ENCODE results near the gene FAM171A2.
A peak's percentile ranks its signal among the peaks of the same experiment; 100 is the strongest.
"Not testable (repeated sequence)": the region's sequence is repeated elsewhere in the genome, so short reads cannot be mapped to it uniquely, and the experiment has no call there.

The FAM171A2 gene

DNA sequence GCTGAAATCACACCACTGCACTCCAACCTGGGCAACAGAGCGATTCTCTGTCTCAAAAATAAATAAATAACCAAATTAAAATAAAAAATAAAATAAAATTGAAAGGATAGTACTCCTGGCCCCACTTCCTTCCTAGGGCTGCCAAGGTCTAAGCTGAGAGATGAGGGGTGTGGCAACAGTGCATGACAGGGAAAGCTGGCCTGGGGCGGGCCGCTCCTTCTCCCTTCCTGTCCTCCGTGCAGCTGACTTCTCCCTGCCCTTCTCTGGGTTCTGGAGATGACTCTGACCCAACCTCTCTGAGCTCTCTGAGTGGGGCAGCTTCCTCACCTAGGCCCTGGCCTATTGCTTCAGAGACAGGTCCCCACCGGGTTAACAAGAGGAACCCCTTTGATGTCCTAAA lies 30.3 kb downstream of the FAM171A2 start:
- H3K4me3 ChIP-seq (ENCODE audit: low read depth, low read length): no peak overlapping the region
- TF ChIP-seq, protein P1, sequence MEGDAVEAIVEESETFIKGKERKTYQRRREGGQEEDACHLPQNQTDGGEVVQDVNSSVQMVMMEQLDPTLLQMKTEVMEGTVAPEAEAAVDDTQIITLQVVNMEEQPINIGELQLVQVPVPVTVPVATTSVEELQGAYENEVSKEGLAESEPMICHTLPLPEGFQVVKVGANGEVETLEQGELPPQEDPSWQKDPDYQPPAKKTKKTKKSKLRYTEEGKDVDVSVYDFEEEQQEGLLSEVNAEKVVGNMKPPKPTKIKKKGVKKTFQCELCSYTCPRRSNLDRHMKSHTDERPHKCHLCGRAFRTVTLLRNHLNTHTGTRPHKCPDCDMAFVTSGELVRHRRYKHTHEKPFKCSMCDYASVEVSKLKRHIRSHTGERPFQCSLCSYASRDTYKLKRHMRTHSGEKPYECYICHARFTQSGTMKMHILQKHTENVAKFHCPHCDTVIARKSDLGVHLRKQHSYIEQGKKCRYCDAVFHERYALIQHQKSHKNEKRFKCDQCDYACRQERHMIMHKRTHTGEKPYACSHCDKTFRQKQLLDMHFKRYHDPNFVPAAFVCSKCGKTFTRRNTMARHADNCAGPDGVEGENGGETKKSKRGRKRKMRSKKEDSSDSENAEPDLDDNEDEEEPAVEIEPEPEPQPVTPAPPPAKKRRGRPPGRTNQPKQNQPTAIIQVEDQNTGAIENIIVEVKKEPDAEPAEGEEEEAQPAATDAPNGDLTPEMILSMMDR (conservative IDR thresholded peaks at IDR 0.05; ENCODE audit: low read depth, low read length): no peak
- DNase-seq (ENCODE audit: low read depth): no peak

DNA sequence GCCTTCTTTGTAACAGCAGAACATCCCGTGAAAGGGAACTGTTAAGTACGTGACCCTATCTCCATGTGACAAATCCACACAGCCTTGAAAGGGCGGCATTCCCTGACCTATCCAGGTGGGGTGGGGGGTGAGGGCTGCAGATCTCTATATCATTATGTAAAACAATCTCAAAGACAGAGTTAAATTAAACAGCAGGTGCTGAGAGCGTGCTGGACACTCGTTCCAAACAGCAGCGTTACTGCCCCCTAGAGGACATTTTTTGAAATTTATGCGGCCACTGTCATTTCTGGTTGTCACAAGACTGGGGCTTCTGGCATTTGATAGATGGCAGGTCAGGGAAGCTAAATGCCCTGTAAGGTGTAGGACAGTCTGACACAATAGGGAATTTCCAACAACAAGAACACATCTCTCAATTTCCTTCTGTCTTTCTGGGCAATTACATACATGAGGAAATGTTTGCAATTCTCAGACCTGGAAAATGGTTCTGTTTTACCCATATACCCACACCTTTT lies 32.3 kb downstream of the FAM171A2 start:
- DNase-seq (ENCODE audit: low read depth): peak; percentile 80
- TF ChIP-seq, protein P1 (conservative IDR thresholded peaks at IDR 0.05; ENCODE audit: low read depth, low read length): peak; percentile 83
- no peak overlapping the region for H3K4me3 ChIP-seq (ENCODE audit: low read depth, low read length)

DNA sequence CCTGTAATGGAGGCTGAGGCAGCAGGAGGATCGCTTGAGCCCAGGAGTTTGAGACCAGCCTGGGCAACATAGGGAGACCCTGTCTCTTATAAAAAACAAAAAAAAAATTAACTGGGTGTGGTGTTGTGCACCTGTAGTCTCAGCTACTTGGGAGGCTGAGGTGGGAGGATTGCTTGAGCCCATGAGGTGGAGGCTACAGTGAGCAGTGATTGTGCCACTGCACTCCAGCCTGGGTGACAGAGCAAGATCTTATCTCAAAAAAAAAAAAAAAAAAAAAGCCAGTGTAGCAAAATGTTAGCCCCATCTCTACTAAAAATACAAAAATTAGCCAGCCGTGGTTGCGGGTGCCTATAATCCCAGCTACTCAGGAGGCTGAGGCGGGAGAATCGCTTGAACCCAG lies 33.4 kb downstream of the FAM171A2 start:
- not testable (repeated sequence) for DNase-seq (ENCODE audit: low read depth)

DNA sequence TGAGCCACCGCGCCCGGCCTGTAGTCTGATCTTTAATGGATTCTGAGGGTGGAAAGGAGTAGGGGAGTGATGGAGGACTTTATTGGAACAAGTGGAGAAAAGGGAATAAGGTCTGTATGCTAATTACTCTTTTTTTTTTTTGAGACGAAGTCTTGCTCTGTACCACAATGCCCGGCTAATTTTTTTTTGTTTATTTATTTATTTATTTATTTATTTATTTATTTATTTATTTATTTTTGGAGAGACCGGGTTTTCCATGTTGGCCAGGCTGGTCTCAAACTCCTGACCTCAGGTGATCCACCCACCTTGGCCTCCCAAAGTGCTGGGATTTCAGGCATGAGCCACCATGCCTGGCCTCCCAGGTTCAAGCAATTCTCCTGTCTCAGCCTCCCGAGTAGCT lies 34.1 kb downstream of the FAM171A2 start:
- H3K4me3 ChIP-seq (ENCODE audit: low read depth, low read length); DNase-seq (ENCODE audit: low read depth): not testable (repeated sequence)

More for the DNA sequence above, 33.4 kb downstream of the FAM171A2 start:
- H3K4me3 ChIP-seq (ENCODE audit: low read depth, low read length): not testable (repeated sequence)

DNA sequence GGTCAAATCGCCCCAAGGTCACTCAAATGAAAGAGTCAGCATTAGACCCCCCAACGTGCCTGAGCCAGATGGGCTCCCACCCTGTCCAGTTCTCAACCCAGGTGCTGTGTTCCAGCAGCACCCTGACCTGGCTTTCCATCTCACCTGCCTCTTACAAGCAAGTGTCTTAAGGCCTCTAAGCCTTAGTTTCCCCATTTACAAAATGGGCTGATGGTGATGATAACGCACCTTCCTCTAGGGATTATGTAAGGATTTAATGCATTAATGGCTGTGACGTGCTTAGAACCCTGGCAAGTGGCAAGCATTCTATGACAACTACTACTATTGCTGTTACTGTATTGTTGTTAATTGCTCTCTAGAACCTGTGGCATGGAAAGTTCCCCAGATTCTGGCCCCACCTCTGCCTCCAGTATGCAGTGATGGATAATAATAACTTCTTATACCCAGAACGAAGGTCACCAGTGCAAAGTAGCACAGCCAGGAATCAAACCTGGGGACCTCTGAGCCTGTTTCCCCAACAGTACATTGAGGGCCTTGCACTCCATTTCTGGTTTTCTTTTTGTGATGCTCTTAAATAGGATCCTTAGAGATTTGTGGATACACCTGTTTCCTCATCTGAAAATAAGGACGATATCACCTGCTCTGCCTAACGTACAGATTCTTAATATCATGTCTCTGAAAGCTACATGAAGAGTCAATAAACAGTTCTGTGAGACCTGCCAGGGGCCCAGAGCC lies 35.8 kb downstream of the FAM171A2 start:
- no peak for DNase-seq (ENCODE audit: low read depth)
- H3K4me3 ChIP-seq (ENCODE audit: low read depth, low read length): no peak overlapping the region
- TF ChIP-seq, protein P1 (conservative IDR thresholded peaks at IDR 0.05; ENCODE audit: low read depth, low read length): no peak

DNA sequence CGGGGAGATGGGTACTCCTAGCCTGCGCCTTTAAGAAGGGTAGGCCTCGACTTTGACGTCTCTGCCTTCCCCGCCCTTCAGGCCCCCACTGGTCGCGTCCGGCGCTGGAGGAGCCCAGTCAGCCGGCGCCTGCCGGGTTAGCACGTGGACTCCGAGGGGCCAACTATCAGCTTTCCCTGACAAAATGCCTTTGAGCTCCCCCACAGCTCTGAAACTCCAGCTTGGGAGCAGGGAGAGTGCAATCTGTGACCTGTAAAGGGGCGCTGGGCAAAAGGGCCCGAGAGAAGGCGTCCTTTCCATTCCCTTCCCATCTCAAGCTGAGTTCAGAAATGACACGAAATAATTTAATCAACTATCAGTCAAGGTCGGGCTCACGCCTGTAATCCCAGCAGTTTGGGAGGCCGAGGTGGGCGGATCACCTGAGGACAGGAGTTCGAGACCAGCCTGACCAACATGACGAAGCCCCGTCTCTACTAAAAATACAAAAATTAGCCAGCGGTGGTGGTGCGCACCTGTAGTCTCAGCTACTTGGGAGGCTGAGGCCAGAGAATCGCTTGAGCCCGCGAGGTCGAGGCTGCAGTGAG lies 36.7 kb downstream of the FAM171A2 start:
- DNase-seq (ENCODE audit: low read depth): peak; percentile 99
- TF ChIP-seq, protein P1 (conservative IDR thresholded peaks at IDR 0.05; ENCODE audit: low read depth, low read length): no peak
- H3K4me3 ChIP-seq (ENCODE audit: low read depth, low read length): peak overlapping the region; percentile 25

DNA sequence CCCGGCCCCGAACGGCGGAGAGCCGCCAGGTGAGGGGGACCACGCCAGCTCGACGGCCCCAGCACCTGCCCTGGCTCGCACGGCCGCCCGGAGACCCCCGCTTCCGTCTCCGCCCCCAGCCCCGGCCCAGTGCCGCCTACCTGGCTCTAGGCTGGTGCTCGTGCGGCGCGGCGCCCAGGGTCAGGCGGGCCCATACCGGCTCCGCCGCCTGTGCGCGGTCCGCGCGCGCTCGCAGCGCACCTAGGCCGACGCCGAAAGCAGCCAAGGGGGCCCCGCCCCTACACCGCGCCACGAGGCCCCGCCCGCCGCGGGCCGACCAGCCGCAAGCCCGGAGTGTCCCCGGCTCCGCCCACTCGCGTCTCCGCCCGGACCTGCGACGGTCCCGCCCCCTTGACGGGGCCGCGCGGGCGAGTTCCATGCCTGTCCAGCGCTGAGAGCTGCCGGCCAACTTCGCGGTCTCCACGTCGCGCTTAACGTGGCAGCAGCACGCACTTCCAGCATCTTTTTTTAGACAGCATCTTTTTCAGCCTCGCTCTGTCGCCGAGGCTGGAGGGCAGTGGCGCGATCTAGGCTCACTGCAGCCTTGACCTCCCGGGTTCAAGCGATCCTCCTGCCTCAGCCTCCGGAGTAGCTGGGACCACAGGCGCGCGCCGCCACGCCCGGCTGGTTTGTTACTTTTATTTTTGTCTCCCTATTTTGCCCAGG lies 38.9 kb downstream of the FAM171A2 start, which contains the start of gene SLC25A39:
TSS of gene SLC25A39 (minus strand) at position 253 of the 705 bp plus-strand sequence. CDS start 1,261 bp downstream, outside the sequence.
- peak within 1 kb of the TSS; percentile 87 for H3K4me3 ChIP-seq (ENCODE audit: low read depth, low read length)
- peak; percentile 96 for DNase-seq (ENCODE audit: low read depth)
- TF ChIP-seq, protein P1 (conservative IDR thresholded peaks at IDR 0.05; ENCODE audit: low read depth, low read length): no peak

All from choroid plexus epithelial cell (primary cell).